ENCODE measurements around the gene FLAD1. TPM values are rescaled to one million over a fixed set of nuclear protein-coding genes. Genes with fewer than 3 reads are reported as not detected.

FLAD1 gene
- total RNA-seq, 1 experiment from 2014 or later: 97.0 TPM

GRCh38 chr1:155003227-155003765, 20.2 kb downstream of the FLAD1 start:
- H3K4me3 Mint-ChIP-seq: peak overlapping the region; percentile 93 to 97

More at GRCh38 chr1:155003227-155003765, 20.2 kb downstream of the FLAD1 start:
- H3K27me3 Mint-ChIP-seq (ENCODE audit: low read depth): no peaks in the 10 kb centered on the region
- H4K91ac ChIP-seq (ENCODE audit: insufficient read length, low read depth, low read length): no peak overlapping the region
- H3K36me3 Mint-ChIP-seq (ENCODE audit: insufficient read depth in 1 of 3, low read depth in 3 of 3): no peaks in the 10 kb centered on the region; a peak in 2 of 7 replicates
- peaks cover 0 to 2% of the 10 kb centered on the region in 2 experiments; a peak in 3 of 5 replicates for H3K9me3 Mint-ChIP-seq
- H3K4me2 ChIP-seq (ENCODE audit: insufficient read depth, insufficient read length, low read length): peak overlapping the region; percentile 74
- no peaks in the 10 kb centered on the region for H3K27me3 ChIP-seq (ENCODE audit: insufficient read depth, low read length)
- no CpG with 5 or more reads among the region's 37 CpGs for WGBS (ENCODE audit: extremely low coverage, insufficient read length, low lambda C conversion rate)
- no peaks in the 10 kb centered on the region for H4K20me1 ChIP-seq (ENCODE audit: control insufficient read depth, insufficient read depth, insufficient read length)
- no peaks in the 10 kb centered on the region for H3K9me3 ChIP-seq (ENCODE audit: control insufficient read depth, low read depth, low read length)
- H3K79me1 ChIP-seq (ENCODE audit: insufficient read depth, low read depth, low read length, poor library complexity, severe bottlenecking): no peaks in the 10 kb centered on the region
- no peak overlapping the region for H2BK120ac ChIP-seq (ENCODE audit: low read depth, low read length, poor library complexity, severe bottlenecking)
- H3K4me1 Mint-ChIP-seq: peaks cover 33 to 41% of the 10 kb centered on the region in 2 experiments
- no peak overlapping the region for H2AFZ ChIP-seq (ENCODE audit: low read length)
- no peak overlapping the region for H2BK12ac ChIP-seq (ENCODE audit: insufficient read length, low read depth, low read length)
- no peak overlapping the region for H4K8ac ChIP-seq (replicated peaks; ENCODE audit: insufficient read length, low read depth, low read length)
- no peak for TF ChIP-seq CTCF (conservative IDR thresholded peaks at IDR 0.05)
- H4K5ac ChIP-seq (ENCODE audit: insufficient read length, low read depth, low read length): no peak overlapping the region
- peak overlapping the region; percentile 36 for H3K9ac ChIP-seq (ENCODE audit: extremely low read depth, insufficient read length, low read length)
- H3K79me2 ChIP-seq (ENCODE audit: insufficient read depth, low read length): no peaks in the 10 kb centered on the region; the same call in 1 of the 2 replicates
- no peak overlapping the region for H2AK5ac ChIP-seq (ENCODE audit: insufficient read length, low read length)
- H3K27ac Mint-ChIP-seq: peak overlapping the region; percentile 92 to 95 (median 93); a peak in 6 of 7 replicates
- no peak overlapping the region for H3K23ac ChIP-seq (ENCODE audit: insufficient read length, low read depth, low read length)
- H3K18ac ChIP-seq (ENCODE audit: insufficient read length, low read depth, low read length): no peak overlapping the region
- peak; percentile 42 for DNase-seq
- no peak overlapping the region for H3T11ph ChIP-seq (ENCODE audit: low read length)
- no peak overlapping the region for H3K4ac ChIP-seq (ENCODE audit: low read depth, low read length)
- no peak overlapping the region for H3K56ac ChIP-seq (ENCODE audit: insufficient read length, low read depth, low read length)
- no peak overlapping the region for H2BK15ac ChIP-seq (ENCODE audit: low read depth, low read length)
- no peak overlapping the region for H2BK20ac ChIP-seq (ENCODE audit: low read depth, low read length, poor library complexity, severe bottlenecking)
- peaks cover 26% of the 10 kb centered on the region for H3K23me2 ChIP-seq (ENCODE audit: insufficient read length, low read depth, low read length, poor library complexity, severe bottlenecking)
- peaks cover 5% of the 10 kb centered on the region; the same call in 1 of the 2 replicates for H3K4me1 ChIP-seq (ENCODE audit: insufficient read depth, low read length)
- peak overlapping the region; percentile 32 for H3K14ac ChIP-seq (ENCODE audit: insufficient read depth, low read length)
- H2BK5ac ChIP-seq (ENCODE audit: insufficient read length, low read length): no peak overlapping the region
- no peak overlapping the region for H3K27ac ChIP-seq (ENCODE audit: insufficient read length, low read depth, low read length)

Measured in H9 (cell line).